Bronchial epithelial cell (primary cell): ENCODE results near the gene OSBP2. TPM values are rescaled to one million over a fixed set of nuclear protein-coding genes. Genes with fewer than 3 reads are reported as not detected.

ENCODE experiments used
- DNase-seq: peaks from one replicate; pipeline ENCODE4 v3.0.0-alpha.2; 2010; ENCODE audit warnings: low read depth
- FAIRE-seq: peaks from 2 replicates; lab custom pipeline; 2011; peaks lifted over from hg19 to GRCh38; lab: Jason Lieb, UNC
- H3K27me3 ChIP-seq: 2 replicates; pipeline ENCODE4 v1.5.1; 2011; ENCODE audit warnings: low read length; ENCODE audit not compliant: control insufficient read depth, insufficient read depth
- H3K36me3 ChIP-seq: 2 replicates; pipeline ENCODE4 v1.5.1; 2011; ENCODE audit warnings: low read length; ENCODE audit not compliant: control insufficient read depth, insufficient read depth
- H3K4me3 ChIP-seq: 2 replicates; pipeline ENCODE4 v1.5.1; 2011; ENCODE audit warnings: mild to moderate bottlenecking, low read depth, low read length, control low read depth
- total RNA-seq: library from RNA; depleted of rRNA; stranded (reverse); fragments of >200 nt; gene quantifications from 2 replicates; pipeline ENCODE4 v1.2.1, GENCODE V29; 2014
- TF ChIP-seq, protein P1 (sequence below): IDR thresholded peaks from 2 replicates; pipeline ENCODE4 v1.5.1; 2011; ENCODE audit warnings: mild to moderate bottlenecking, moderate library complexity, low read length, control low read depth, inconsistent platforms; ENCODE audit not compliant: insufficient read depth, severe bottlenecking

The OSBP2 gene
- total RNA-seq, 1 donor from 2014 or later: 23.4 TPM

DNA sequence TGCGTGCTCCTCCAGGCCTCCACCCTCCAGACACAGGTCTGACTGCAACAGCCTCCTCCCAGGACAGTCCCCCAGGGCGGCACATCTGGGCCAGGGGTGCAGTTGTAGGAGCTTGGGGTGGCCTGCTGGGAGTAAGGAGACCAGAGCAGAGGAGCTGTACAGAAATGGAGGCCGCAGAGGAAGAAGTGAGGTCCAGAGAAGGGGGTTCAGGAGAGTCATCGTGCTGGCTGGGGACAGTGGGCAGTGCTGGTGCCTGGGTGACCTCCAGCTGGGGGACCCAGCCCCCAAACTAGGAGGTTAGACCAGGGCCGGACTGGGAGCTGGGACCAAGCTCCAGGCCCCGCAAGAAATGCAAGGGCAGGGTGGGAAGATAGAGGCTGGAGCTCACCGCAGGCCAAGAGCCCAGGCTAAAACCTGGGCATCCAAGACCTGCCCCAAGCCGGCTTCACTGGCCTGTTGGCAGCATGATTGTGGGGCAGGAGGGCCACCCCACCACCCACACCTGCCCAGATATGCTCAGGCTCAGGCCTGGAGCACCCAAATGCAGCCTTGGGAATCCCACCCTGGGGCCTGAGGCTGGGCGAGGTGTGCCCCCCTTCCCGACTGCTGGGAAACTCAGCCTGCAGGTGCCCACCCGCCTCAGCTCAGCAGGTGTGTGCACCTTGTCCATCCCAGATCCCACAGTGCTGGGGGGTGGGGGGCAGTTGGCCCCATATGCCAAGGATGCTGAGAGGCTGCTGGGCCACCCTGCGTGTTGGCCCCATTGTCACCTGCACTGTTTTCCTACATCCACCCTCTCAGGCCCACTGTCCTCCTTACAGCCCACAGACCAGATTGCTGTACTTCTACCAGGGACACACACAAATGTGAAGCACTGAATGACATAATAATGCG is 177.0 kb downstream of the OSBP2 start:
- TF ChIP-seq, protein P1, sequence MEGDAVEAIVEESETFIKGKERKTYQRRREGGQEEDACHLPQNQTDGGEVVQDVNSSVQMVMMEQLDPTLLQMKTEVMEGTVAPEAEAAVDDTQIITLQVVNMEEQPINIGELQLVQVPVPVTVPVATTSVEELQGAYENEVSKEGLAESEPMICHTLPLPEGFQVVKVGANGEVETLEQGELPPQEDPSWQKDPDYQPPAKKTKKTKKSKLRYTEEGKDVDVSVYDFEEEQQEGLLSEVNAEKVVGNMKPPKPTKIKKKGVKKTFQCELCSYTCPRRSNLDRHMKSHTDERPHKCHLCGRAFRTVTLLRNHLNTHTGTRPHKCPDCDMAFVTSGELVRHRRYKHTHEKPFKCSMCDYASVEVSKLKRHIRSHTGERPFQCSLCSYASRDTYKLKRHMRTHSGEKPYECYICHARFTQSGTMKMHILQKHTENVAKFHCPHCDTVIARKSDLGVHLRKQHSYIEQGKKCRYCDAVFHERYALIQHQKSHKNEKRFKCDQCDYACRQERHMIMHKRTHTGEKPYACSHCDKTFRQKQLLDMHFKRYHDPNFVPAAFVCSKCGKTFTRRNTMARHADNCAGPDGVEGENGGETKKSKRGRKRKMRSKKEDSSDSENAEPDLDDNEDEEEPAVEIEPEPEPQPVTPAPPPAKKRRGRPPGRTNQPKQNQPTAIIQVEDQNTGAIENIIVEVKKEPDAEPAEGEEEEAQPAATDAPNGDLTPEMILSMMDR: no peak
- no peak for FAIRE-seq

DNA sequence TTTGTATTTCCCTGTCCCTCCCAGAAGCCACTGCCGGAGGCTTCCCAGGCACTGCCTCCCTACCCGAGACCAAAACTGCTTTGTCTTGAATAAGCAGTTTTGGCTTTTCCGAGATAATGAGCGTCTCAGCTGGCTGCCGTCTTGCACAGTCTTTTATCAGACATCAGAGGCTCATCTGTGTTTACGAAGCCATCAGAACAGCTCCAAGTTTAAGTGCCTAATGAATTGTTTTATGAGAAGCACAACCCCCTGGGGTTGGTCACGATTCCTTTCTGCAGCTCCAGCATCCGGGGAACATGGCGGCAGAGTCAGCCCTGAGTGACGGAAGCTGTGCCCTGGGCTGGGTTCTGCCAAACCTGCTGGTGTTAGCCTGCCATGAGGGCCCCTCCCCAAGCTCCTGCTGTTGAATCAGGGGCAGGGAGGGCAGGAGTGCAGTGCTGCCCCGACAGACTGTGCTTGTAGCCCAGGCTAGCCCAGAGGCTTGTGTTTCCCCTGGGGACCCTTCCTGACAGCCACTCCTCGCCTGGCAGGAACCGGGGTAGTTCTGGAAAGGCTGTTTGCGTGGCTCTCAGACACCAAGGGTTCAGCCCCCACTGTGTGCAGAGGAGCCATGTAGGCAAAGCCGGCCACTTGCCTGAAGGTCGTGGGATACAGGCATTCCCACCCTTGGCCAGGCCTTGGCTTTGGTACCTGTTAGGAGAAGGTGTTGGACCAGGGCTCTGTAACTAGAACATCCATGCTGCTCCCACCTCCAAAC is 177.8 kb downstream of the OSBP2 start:
- TF ChIP-seq, protein P1: no peak
- peak; percentile 50 for FAIRE-seq
- DNase-seq: no peak

More for the DNA sequence above, 177.0 kb downstream of the OSBP2 start:
- Histone ChIP-seq H3K36me3 (no peaks in the 10 kb centered on the region), H3K27me3 (no peaks in the 10 kb centered on the region), H3K4me3 (no peak overlapping the region)
- DNase-seq: no peak

DNA sequence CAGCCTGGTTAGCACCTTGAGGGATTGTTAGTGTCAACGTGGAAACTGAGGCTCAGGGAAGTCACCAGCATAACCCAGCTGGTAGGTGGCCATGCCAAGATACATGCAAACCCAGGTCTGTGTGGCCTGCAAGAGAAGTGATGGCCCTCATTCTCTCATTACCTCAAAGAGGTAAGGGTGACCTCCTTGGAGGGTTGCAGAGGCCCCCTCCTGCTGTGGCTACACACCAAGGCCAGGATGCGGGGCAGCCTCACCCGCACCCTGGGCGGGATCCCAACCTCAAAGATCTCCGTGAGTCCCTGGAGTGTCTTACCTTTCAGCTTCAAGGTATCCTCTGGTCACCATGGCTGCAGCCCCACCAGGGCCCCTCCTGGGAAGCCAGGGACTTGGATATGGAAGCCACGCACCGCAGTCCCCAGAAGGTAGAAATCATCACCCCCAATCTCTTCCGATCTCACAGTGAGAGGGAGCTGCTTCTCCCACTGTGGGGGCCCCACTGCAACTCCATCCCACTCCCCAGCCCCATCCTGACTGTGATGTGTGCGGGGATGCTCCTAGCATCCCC is 178.5 kb downstream of the OSBP2 start:
- H3K36me3 ChIP-seq: no peaks in the 10 kb centered on the region
- DNase-seq: no peak
- TF ChIP-seq, protein P1: no peak
- H3K27me3 ChIP-seq: no peaks in the 10 kb centered on the region
- no peak for FAIRE-seq
- no peak overlapping the region for H3K4me3 ChIP-seq

More for the DNA sequence above, 177.8 kb downstream of the OSBP2 start:
- Histone ChIP-seq H3K36me3 (no peaks in the 10 kb centered on the region), H3K27me3 (no peaks in the 10 kb centered on the region), H3K4me3 (no peak overlapping the region)

DNA sequence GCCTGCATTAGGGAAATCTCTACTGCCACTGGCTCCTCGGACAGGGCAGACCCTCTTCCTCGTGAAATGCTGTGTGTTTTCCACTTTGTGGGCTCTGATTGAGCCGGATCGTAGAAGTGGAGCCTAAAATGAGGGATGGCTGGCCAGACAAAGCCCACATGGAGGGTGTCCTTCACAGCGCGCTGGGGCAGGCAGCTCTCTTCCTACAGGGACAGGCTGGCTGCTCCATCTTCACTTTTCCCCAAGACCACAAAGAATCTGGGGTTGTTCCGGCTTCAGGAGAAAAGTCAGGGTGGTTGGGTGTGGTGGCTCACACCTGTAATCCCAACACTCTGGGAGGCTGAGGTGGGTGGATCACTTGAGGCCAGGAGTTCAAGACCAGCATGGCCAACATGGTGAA is 179.0 kb downstream of the OSBP2 start:
- no peaks in the 10 kb centered on the region for H3K27me3 ChIP-seq
- H3K36me3 ChIP-seq: no peaks in the 10 kb centered on the region
- TF ChIP-seq, protein P1: no peak
- H3K4me3 ChIP-seq: no peak overlapping the region
- FAIRE-seq (no peak), DNase-seq (no peak)

GRCh38 chr22:30874431-30875370 is 180.0 kb downstream of the OSBP2 start:
- FAIRE-seq: peak; percentile 7
- no peaks in the 10 kb centered on the region for H3K27me3 ChIP-seq
- H3K4me3 ChIP-seq: no peak overlapping the region
- no peaks in the 10 kb centered on the region for H3K36me3 ChIP-seq
- TF ChIP-seq, protein P1: no peak
- DNase-seq: no peak
